GM18520 (cell line): ENCODE results near the gene CELF4.

Experiments used
- ATAC-seq: cut with Tn5 transposase; IDR thresholded peaks from one replicate; pipeline ENCODE4 v1.9.1; 2021; ENCODE audit not compliant: unreplicated experiment

CELF4 gene

DNA sequence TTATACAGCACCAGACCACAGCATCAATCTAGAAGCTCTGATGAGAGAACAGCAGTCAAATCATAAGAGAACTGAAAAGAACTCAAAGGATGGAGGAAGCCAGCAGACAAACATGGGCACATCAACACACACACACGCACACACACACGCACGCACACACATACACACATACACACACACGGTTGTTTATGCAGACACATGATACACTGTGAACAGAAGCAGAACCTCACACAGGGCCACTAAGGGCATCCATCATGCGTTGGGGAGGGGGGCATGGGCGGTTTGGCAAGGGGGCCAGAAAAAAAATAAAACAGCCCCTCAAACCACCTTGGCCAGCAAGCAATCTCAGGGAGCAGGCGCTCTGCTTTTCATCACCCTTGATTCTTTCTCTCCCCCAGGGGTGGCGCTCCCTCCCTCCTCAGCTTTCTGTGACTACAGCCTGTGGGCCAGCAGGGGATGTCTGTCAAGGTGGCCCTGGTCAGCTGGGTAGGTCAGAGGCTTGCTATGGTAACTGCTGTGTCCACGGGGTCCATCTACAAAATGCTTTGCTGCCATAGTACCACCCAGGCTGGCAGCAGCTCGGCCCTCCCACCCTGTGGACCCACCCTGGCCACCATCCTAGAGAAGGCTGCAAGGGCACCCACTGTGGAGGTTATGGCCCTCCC, 318.0 kb downstream of the CELF4 start:
- ATAC-seq, result no peak

GRCh38 chr18:37246779-37247340, 318.7 kb downstream of the CELF4 start:
- ATAC-seq, result no peak

DNA sequence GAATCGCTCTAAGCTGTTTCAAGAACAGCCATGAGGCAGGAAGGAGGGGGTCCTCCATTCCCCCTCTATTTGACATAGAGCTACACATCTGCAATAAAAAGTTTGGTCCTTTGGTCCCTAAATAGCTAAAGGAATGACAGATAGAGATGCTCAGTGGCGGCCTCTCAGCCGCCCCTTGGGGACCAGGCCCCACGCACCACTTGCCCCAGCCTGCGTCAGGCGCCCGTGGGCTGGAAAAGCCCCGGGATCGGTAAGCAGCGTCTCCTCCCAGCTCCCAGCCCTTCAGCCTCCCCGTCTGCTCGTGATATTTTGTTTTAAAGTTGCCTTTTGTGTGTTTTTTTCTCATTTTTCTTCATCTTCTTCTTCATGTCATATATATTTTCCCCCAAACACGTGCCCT, 321.0 kb downstream of the CELF4 start:
- no peak for ATAC-seq

GRCh38 chr18:37243741-37244140, 321.9 kb downstream of the CELF4 start:
- ATAC-seq, result no peak

DNA sequence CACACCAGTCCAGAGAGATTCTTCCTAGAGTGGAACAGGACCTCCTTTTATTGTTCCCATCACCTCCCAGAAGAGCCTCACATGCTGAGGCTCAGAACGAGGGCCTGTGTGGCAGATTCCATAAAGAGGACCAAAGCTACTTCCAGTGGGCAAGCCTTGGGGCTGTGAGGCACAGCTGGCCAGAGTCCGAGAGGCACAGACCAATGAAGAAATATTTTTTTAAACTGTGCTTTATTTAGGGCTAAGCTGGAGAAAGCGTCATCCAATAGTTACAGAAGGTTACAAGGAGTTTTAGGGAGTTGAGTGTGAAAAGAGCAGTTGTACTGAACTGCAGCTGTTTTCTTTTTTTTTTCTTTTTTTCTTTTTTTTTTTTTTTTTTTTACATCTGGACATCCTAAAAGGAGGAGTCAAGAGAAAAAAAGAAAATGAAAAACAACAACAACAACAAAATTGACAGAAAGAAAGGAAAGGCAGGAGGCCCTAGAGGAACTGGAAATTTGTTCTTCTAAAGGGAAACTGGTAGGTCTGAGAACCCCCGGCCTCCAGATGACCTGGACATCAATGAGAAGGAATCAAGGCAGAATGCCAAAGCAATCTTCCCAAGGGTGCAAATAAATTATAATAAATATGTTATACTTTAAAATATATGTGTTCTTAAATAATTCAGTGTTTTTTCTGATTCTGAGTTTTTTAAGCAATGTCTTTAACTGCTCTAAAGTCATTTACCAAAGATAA, 322.6 kb downstream of the CELF4 start:
- no peak for ATAC-seq

GRCh38 chr18:37242091-37242490, 323.5 kb downstream of the CELF4 start:
- no peak for ATAC-seq

- ATAC-seq, result no peak
These were observed 327.1 kb downstream of the CELF4 start for GRCh38 chr18:37238282-37239108.

GRCh38 chr18:37235583-37235982, 330.0 kb downstream of the CELF4 start:
- no peak for ATAC-seq

DNA sequence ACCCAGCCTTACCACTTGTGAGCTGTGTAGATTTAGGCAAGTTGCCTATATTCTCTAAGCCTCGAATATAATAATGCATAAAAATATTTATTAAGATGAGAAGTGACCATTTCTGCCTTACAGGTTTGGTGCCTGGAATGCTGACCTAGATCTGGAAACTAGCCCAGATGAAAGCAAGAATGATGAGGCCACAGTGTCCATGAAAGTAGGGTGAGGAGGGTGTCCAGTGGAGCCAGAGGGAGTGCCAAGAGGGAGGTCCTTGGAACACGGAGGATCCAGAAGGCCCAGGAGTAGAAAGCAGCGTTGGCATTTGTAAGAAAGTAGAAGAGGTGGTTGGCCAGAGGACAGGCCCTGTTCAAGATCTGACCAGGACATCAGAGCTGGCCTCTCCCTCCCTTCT, 334.3 kb downstream of the CELF4 start:
- no peak for ATAC-seq

DNA sequence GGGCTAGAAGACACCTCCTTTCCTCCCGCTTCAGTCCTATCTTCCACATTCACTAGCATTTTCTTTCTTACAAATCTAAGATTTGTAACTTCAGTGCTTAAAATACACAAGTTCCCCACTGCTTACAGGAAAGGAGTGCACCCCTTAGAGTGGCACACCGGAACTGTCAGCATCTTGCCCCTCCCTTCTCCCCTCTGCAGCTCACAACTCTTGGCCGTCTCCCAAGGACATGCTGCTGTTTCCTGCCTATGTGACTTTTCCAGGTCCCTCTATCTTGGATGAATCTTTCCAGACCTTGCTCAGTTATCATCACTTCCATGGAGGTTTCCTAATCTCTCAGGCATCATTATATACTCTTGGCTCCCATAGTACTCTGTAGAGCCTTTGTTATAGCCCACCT, 334.8 kb downstream of the CELF4 start:
- ATAC-seq, result no peak

DNA sequence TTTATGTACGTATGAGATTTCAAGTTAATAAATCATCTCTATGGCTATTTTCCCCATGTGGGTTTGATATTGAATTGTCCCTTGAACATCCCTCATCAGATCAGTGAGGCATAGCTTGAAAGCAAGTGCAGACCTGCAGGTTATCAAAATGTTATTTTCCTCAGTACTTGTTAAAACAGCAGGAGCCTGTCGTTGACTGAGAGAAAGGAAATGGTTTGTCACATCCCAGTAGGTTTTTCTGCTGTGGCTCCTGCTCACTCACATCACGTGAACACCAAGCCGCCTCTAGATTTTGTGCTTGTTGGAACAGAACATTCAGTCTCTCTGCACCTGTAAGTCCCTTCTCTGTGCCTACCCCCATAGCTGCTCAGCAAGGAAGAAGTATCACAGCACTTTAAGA, 340.3 kb downstream of the CELF4 start:
- ATAC-seq, result no peak

- no peak for ATAC-seq
These were observed 342.6 kb downstream of the CELF4 start for GRCh38 chr18:37222999-37223378.

DNA sequence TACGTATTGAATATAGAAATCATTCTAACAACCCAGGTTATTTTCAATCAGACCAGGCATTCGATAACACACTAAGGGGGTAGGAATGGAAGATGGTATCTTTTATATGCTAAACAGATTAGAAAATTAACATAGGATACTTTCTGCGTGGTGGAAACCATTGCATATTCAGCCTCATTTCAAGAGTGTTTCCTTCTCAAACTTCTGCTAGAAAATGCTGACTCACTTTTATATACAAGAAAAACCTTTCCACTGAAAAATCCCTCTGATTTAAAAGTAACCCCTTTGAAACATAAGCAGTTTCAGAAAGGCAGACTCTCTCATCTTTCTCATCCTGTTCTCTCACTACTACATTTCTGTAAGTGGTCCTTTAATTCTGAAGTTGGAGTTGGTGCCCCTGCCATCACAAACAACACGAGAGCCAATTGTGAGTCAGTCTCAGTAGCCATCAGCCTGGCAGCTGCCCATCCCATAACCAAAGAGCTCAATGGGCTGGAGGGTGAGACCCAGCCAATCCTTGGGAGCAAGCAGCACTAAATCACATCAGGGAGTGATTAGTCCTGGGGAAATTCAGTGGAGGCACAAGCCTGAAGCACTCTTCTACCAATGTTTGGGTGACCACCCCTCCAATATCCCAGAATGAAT, 343.1 kb downstream of the CELF4 start:
- ATAC-seq, result no peak

- ATAC-seq, result no peak
These were observed 346.3 kb downstream of the CELF4 start for GRCh38 chr18:37219257-37219656.

GRCh38 chr18:37218022-37218590, 347.5 kb downstream of the CELF4 start:
- ATAC-seq, result no peak

DNA sequence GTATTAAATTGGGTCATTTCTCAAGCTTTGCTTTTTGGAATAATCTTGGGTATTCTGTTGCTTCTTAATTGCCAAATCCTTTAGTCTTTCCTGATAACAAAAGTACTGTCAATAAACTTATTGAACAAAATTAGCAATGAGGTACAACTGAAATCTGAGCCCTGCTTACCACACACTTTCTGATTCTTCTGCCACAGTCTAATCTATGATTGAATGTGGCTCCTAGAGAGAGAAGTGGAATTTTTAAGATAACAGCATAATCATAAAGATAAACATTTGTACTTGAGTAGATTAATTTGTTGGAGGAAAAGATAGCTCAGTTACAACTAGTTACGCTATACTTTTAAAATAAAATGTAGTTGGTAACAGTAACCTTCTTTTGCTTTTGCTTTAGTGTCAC, 354.8 kb downstream of the CELF4 start:
- ATAC-seq, result no peak

GRCh38 chr18:37207343-37207742, 358.3 kb downstream of the CELF4 start:
- ATAC-seq, result no peak

DNA sequence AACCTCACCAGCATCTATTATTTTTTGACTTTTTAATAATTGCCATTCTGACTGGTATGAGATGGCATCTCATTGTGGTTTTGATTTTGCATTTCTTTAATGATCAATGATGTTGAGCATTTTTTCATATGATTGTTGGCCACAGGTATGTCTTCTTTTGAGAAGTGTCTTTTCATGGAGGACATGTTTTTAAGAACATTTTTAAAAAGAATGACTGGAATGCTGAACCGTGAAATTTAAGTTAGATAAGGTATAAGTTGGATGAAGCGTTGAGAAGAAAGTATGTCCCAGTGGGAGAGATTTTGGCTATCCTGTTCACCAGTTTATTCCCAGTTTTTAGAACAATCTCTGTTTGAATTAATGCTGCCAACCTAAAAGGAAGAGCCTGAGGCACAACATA, 365.9 kb downstream of the CELF4 start:
- no peak for ATAC-seq
